ENCODE measurements around the gene RPL18.
A peak's percentile ranks its signal among the peaks of the same experiment; 100 is the strongest.

The RPL18 gene

GRCh38 chr19:48595171-48595570 lies 23.8 kb downstream of the RPL18 start:
- Histone ChIP-seq H3K9ac (ENCODE audit: low read length) (no peak overlapping the region), H3K27ac (ENCODE audit: low read depth, low read length) (no peak overlapping the region), H4K91ac (ENCODE audit: low read depth, low read length) (no peak overlapping the region), H3K4me2 (ENCODE audit: low read length) (no peak overlapping the region), H3K79me2 (ENCODE audit: control insufficient read depth, insufficient read depth, low read length, poor library complexity) (no peaks in the 10 kb centered on the region), H3K4me3 (ENCODE audit: low read depth, low read length) (no peak overlapping the region), H3K14ac (ENCODE audit: low read length) (no peak overlapping the region), H2BK120ac (ENCODE audit: insufficient read depth, low read length, poor library complexity) (no peak overlapping the region), H2AFZ (ENCODE audit: insufficient read depth, low read length, poor library complexity) (no peak overlapping the region), H3K79me1 (ENCODE audit: low read length) (no peaks in the 10 kb centered on the region), H3K4ac (ENCODE audit: low read depth, low read length) (no peak overlapping the region), H2BK12ac (ENCODE audit: low read length) (no peak overlapping the region), H3K23ac (ENCODE audit: low read length) (no peak overlapping the region), H3K27me3 (ENCODE audit: insufficient read depth, low read length) (no peaks in the 10 kb centered on the region), H3K18ac (ENCODE audit: low read length) (no peak overlapping the region), H3K4me1 (ENCODE audit: control insufficient read depth in 1 of 2, insufficient read depth in 2 of 2, low read length in 2 of 2) (no peaks in the 10 kb centered on the region), H4K8ac (ENCODE audit: low read depth, low read length) (no peak overlapping the region), H3K9me3 (ENCODE audit: insufficient read depth, low read depth, low read length) (no peaks in the 10 kb centered on the region), H4K12ac (ENCODE audit: low read depth, low read length) (no peak overlapping the region), H3K36me3 (ENCODE audit: control insufficient read depth in 1 of 2, insufficient read depth in 2 of 2, low read length in 2 of 2) (no peaks in the 10 kb centered on the region), H2BK5ac (ENCODE audit: low read depth, low read length, poor library complexity) (no peak overlapping the region), H2AK5ac (ENCODE audit: low read length) (no peak overlapping the region)
- WGBS (ENCODE audit: extremely low coverage, insufficient coverage, insufficient read length): no CpG with 5 or more reads among the region's 9 CpGs
- no peak for DNase-seq

GRCh38 chr19:48591021-48591420 lies 28.0 kb downstream of the RPL18 start:
- Histone ChIP-seq H2BK5ac (ENCODE audit: low read depth, low read length, poor library complexity) (no peak overlapping the region), H4K12ac (ENCODE audit: low read depth, low read length) (no peak overlapping the region), H3K9me3 (ENCODE audit: insufficient read depth, low read depth, low read length) (no peaks in the 10 kb centered on the region), H3K14ac (ENCODE audit: low read length) (no peak overlapping the region), H3K4me3 (ENCODE audit: low read depth, low read length) (no peak overlapping the region), H3K27ac (ENCODE audit: low read depth, low read length) (no peak overlapping the region), H4K8ac (ENCODE audit: low read depth, low read length) (no peak overlapping the region), H3K27me3 (ENCODE audit: insufficient read depth, low read length) (no peaks in the 10 kb centered on the region), H3K23ac (ENCODE audit: low read length) (no peak overlapping the region), H3K79me1 (ENCODE audit: low read length) (peaks cover 3% of the 10 kb centered on the region), H2AK5ac (ENCODE audit: low read length) (no peak overlapping the region), H3K4me1 (ENCODE audit: control insufficient read depth in 1 of 2, insufficient read depth in 2 of 2, low read length in 2 of 2) (peaks cover 0 to 5% of the 10 kb centered on the region in 2 experiments), H3K79me2 (ENCODE audit: control insufficient read depth, insufficient read depth, low read length, poor library complexity) (no peaks in the 10 kb centered on the region), H3K4me2 (ENCODE audit: low read length) (no peak overlapping the region), H3K9ac (ENCODE audit: low read length) (no peak overlapping the region), H2BK120ac (ENCODE audit: insufficient read depth, low read length, poor library complexity) (no peak overlapping the region), H2BK12ac (ENCODE audit: low read length) (no peak overlapping the region), H3K18ac (ENCODE audit: low read length) (no peak overlapping the region), H3K36me3 (ENCODE audit: control insufficient read depth in 1 of 2, insufficient read depth in 2 of 2, low read length in 2 of 2) (no peaks in the 10 kb centered on the region), H2AFZ (ENCODE audit: insufficient read depth, low read length, poor library complexity) (no peak overlapping the region), H4K91ac (ENCODE audit: low read depth, low read length) (no peak overlapping the region), H3K4ac (ENCODE audit: low read depth, low read length) (no peak overlapping the region)
- WGBS (ENCODE audit: extremely low coverage, insufficient coverage, insufficient read length): no CpG with 5 or more reads among the region's 5 CpGs
- DNase-seq: peak in 1 of 2 donors; percentile 19

GRCh38 chr19:48588670-48589401 lies 30.1 kb downstream of the RPL18 start:
- no peak overlapping the region for H3K4ac ChIP-seq (ENCODE audit: low read depth, low read length)
- peak overlapping the region; percentile 30 for H3K18ac ChIP-seq (ENCODE audit: low read length)
- no peak overlapping the region for H2AK5ac ChIP-seq (ENCODE audit: low read length)
- H3K23ac ChIP-seq (ENCODE audit: low read length): no peak overlapping the region
- H3K36me3 ChIP-seq (ENCODE audit: control insufficient read depth in 1 of 2, insufficient read depth in 2 of 2, low read length in 2 of 2): no peaks in the 10 kb centered on the region
- no peaks in the 10 kb centered on the region for H3K27me3 ChIP-seq (ENCODE audit: insufficient read depth, low read length)
- H3K79me2 ChIP-seq (ENCODE audit: control insufficient read depth, insufficient read depth, low read length, poor library complexity): no peaks in the 10 kb centered on the region
- peak overlapping the region; percentile 75 for H4K8ac ChIP-seq (ENCODE audit: low read depth, low read length)
- no peak overlapping the region for H3K14ac ChIP-seq (ENCODE audit: low read length)
- peaks cover 0 to 5% of the 10 kb centered on the region in 2 experiments for H3K4me1 ChIP-seq (ENCODE audit: control insufficient read depth in 1 of 2, insufficient read depth in 2 of 2, low read length in 2 of 2)
- H3K4me2 ChIP-seq (ENCODE audit: low read length): peak overlapping the region; percentile 75
- H3K79me1 ChIP-seq (ENCODE audit: low read length): peaks cover 3% of the 10 kb centered on the region
- no peak overlapping the region for H2BK5ac ChIP-seq (ENCODE audit: low read depth, low read length, poor library complexity)
- no peak overlapping the region for H3K9ac ChIP-seq (ENCODE audit: low read length)
- DNase-seq: peak; percentile 92 to 98
- no peaks in the 10 kb centered on the region for H3K9me3 ChIP-seq (ENCODE audit: insufficient read depth, low read depth, low read length)
- no peak overlapping the region for H4K91ac ChIP-seq (ENCODE audit: low read depth, low read length)
- H3K27ac ChIP-seq (ENCODE audit: low read depth, low read length): no peak overlapping the region
- H2BK120ac ChIP-seq (ENCODE audit: insufficient read depth, low read length, poor library complexity): no peak overlapping the region
- H2BK12ac ChIP-seq (ENCODE audit: low read length): peak overlapping the region; percentile 41
- H3K4me3 ChIP-seq (ENCODE audit: low read depth, low read length): no peak overlapping the region
- H2AFZ ChIP-seq (ENCODE audit: insufficient read depth, low read length, poor library complexity): peak overlapping the region; percentile 21
- no CpG with 5 or more reads among the region's 36 CpGs for WGBS (ENCODE audit: extremely low coverage, insufficient coverage, insufficient read length)
- no peak overlapping the region for H4K12ac ChIP-seq (ENCODE audit: low read depth, low read length)

GRCh38 chr19:48587387-48587786 lies 31.6 kb downstream of the RPL18 start:
- Histone ChIP-seq H3K9me3 (ENCODE audit: insufficient read depth, low read depth, low read length) (no peaks in the 10 kb centered on the region), H4K12ac (ENCODE audit: low read depth, low read length) (no peak overlapping the region), H4K91ac (ENCODE audit: low read depth, low read length) (no peak overlapping the region), H3K4me3 (ENCODE audit: low read depth, low read length) (no peak overlapping the region), H2BK5ac (ENCODE audit: low read depth, low read length, poor library complexity) (no peak overlapping the region), H3K79me1 (ENCODE audit: low read length) (peaks cover 3% of the 10 kb centered on the region), H2AK5ac (ENCODE audit: low read length) (no peak overlapping the region), H4K8ac (ENCODE audit: low read depth, low read length) (no peak overlapping the region), H3K9ac (ENCODE audit: low read length) (no peak overlapping the region), H2BK120ac (ENCODE audit: insufficient read depth, low read length, poor library complexity) (no peak overlapping the region), H3K27ac (ENCODE audit: low read depth, low read length) (no peak overlapping the region), H3K4ac (ENCODE audit: low read depth, low read length) (no peak overlapping the region), H3K23ac (ENCODE audit: low read length) (no peak overlapping the region), H3K36me3 (ENCODE audit: control insufficient read depth in 1 of 2, insufficient read depth in 2 of 2, low read length in 2 of 2) (no peaks in the 10 kb centered on the region), H3K14ac (ENCODE audit: low read length) (no peak overlapping the region), H3K4me2 (ENCODE audit: low read length) (no peak overlapping the region), H3K79me2 (ENCODE audit: control insufficient read depth, insufficient read depth, low read length, poor library complexity) (no peaks in the 10 kb centered on the region), H2BK12ac (ENCODE audit: low read length) (no peak overlapping the region), H2AFZ (ENCODE audit: insufficient read depth, low read length, poor library complexity) (no peak overlapping the region), H3K18ac (ENCODE audit: low read length) (no peak overlapping the region), H3K4me1 (ENCODE audit: control insufficient read depth in 1 of 2, insufficient read depth in 2 of 2, low read length in 2 of 2) (peaks cover 0 to 5% of the 10 kb centered on the region in 2 experiments), H3K27me3 (ENCODE audit: insufficient read depth, low read length) (no peaks in the 10 kb centered on the region)
- no peak for DNase-seq
- no CpG with 5 or more reads among the region's 3 CpGs for WGBS (ENCODE audit: extremely low coverage, insufficient coverage, insufficient read length)
